GM19463 (cell line): ENCODE results near the gene CDC42BPB.
"Not testable (repeated sequence)": the region's sequence is repeated elsewhere in the genome, so short reads cannot be mapped to it uniquely, and the experiment has no call there.

Experiments used
- ATAC-seq: cut with Tn5 transposase; IDR thresholded peaks from one replicate; pipeline ENCODE4 v1.9.1; 2021; ENCODE audit warnings: mild to moderate bottlenecking, moderate library complexity; ENCODE audit not compliant: unreplicated experiment

CDC42BPB gene

DNA sequence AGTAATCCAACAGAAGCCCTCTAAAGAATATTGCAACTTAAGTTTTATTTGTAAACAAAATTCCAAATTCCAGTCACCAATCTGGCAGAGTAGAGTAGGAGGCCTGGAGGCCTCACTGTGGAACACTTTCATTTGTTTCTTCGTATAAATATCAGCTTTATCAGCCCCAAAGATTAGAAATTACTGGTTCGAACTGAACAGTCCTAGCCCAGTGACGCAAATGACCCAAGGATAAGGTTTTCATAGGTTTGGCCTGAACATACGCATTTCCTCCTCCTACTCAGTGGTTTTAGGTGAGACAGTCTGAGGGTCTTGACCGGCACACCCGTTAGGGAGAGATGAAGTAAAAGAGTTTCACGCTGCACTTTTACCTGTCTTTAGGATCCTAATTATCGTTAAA is 1.7 kb downstream of the CDC42BPB start:
- no peak for ATAC-seq

DNA sequence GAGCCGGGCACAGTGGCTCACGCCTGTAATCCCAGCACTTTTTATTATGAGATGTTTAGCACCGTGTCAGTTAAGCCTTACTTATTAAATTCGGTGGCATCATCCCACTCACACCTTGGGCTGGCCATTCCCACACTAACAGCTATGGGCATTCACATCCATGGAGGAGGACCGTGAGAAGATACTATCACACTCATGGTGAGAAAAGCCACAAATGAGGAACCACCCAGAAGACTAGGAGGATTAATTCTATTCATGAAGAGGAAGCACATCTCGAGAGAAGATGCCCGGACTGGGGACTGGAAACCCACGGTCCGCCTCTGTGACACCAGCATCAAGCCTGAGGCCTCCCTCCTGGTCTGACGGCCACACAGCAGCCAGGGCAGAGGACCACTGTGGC is 4.9 kb downstream of the CDC42BPB start:
- no peak for ATAC-seq

DNA sequence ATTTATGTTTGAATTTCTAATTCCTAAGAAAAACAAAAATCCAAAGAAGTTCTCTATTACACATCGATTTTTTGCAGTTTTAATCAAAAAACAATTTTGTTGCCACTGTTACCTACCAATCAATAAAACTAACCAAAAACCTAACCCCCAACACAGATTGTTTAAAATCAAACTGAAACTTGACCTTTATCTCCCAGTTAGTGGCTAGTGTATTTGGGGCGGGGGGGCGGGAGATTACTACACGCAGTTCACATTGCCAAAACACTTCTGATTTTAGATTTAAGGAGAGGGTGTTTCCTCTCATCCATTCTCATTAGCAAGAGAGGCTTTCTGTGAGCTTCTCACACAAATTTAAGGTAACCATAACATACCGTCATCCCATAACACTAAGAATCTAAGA is 6.4 kb downstream of the CDC42BPB start:
- ATAC-seq = no peak

- not testable (repeated sequence) for ATAC-seq
Measured at GRCh38 chr14:103047453-103047852, 9.9 kb downstream of the CDC42BPB start.

DNA sequence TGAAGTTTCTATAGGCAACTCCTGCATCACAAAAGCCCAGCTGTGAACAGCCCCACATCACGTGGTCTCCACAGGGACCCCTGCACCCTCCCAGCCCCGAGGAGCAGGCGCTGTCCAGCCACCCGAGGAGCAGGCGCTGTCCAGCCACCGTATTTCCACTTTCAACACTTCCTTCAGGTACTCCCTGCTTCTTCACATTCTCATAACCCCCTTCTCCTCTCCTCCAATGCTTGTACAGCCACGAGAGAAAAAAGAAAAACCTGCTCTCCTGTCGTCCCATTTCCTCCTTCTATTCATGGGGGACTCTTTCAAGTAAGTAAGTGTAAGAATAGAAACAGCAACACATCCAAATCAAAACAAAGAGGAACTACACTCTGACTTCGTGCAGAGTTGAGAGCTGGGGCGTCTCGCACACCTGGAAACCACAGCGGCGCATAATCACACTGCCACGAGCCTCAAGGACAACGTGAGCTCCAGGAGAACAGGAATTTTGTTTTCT is 11.9 kb downstream of the CDC42BPB start:
- no peak for ATAC-seq

DNA sequence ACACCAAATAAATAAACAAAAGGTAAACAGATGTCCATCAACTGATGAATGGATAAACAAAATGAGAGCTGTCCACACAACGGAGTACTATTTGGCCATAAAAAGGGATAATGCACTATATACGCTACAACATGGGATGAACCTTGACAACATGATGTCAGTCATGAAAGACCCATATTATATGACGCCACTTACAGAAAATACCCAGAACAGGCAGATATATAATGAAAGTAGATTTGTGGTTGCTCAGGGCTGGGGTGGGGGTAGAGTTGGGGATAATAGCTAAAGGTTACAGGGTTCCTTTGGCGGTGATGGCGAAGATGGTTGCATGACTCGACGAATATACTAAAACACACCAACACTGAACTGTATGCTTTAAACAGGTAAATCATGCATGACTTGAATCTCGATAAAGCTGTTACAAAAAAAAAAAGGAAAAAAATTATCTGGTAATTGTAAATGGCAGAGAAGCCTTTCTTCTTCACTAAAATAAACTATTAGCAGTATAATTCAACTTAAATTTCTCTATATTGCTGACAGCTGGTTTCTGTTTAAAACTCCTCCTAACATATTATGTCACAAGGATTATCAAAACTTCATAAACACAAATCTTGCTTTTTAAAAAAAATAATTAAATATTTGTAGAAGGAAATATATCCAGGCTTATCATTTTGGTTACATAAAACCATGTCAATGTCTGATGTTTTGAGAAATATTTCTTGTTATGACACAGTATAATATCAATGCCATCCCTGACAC is 13.9 kb downstream of the CDC42BPB start:
- ATAC-seq = no peak

DNA sequence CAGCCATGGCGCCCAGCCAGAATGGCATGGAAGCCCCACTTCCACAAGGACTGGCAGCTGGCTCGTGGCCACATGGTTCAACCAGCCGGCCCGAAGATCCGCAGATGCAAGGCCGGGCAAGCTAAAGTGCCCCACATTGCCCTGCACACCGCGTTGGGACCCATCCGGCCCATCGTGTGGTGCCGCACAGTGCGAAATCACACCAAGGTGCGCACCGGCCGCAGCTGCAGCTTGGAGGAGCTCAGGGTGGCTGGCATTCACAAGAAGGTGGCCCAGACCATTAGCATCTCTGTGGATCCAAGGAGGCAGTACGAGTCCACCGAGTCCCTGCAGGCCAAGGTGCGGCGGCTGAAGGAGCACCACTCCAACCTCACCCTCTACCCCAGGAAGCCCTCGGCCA is 15.9 kb downstream of the CDC42BPB start:
- ATAC-seq = no peak

GRCh38 chr14:103033681-103034096 is 23.7 kb downstream of the CDC42BPB start:
- ATAC-seq = no peak

DNA sequence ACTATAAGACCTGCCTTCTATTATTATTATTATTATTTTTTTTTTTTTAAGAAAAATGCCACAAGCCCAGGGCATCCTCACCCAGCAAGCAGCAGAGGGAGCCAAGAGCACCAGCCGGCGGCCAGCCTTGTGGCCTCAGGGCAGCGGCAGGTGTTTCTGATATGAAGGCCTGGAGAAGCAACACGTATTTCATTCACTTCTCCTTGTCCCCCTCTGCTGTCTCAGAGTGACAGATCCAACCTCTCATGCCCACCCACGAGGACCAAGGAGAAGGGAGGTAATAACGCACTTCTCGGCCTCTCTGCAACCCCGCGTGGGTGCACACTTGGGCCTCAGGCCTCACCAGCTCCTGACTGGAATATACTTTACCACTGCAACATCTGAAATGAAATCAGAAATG is 25.4 kb downstream of the CDC42BPB start:
- no peak for ATAC-seq

DNA sequence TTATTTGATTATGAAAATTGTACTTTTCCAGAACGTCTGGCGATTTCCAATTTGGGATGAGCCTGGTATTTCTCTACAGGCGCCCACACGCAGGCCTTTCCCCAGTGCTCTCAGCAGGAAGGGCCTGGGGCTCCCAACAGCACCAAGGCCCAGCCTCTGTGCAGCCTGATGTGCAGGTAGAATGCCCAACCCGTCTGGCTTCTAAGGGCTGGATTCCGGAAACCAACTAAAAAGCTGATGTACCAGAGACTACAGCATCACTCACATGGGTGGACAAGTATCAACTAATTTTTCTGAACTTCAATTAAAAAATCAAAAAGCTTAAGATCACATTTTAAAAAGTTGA is 25.8 kb downstream of the CDC42BPB start:
- no peak for ATAC-seq

- no peak for ATAC-seq
Measured at GRCh38 chr14:103030741-103031565, 26.4 kb downstream of the CDC42BPB start.

GRCh38 chr14:103029936-103030335 is 27.4 kb downstream of the CDC42BPB start:
- ATAC-seq = no peak

GRCh38 chr14:103028772-103029171 is 28.6 kb downstream of the CDC42BPB start:
- no peak for ATAC-seq

DNA sequence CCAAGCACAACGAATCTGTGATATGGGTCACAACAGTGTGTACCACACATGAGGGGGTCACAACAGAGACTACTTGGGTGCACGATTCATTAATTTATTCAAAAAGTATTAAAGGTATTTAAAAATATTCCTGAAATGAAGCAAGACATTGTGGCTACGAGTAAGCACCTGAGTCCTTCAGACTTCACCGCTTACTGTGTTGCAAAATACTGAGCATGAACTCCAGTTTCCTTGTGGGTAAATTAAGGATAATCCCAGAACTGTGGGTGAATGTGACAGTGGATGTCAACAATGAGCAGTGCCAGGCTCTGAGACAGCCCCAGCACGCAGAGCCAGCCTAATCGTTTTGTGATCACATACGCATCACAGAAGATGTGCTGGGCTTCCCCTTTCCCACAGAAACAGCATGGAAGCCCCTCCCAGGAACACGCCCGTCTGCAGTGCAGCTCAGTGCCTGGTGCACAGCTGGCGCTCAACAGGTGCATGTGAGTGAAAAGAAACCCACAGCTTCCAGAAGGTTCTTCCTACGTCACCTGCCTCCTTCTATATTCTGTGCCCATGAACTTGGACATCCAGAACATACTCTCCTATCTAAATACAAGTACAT is 29.1 kb downstream of the CDC42BPB start:
- no peak for ATAC-seq

GRCh38 chr14:103027451-103027850 is 29.9 kb downstream of the CDC42BPB start:
- no peak for ATAC-seq

- no peak for ATAC-seq
Measured at GRCh38 chr14:103026988-103027387, 30.4 kb downstream of the CDC42BPB start.

- not testable (repeated sequence) for ATAC-seq
Measured at GRCh38 chr14:103026196-103026595, 31.2 kb downstream of the CDC42BPB start.

- no peak for ATAC-seq
Measured at GRCh38 chr14:103023881-103024473, 33.4 kb downstream of the CDC42BPB start.

- ATAC-seq = no peak
Measured at GRCh38 chr14:103022685-103023044, 34.7 kb downstream of the CDC42BPB start.

GRCh38 chr14:103022002-103022684 is 35.2 kb downstream of the CDC42BPB start:
- ATAC-seq = no peak

- ATAC-seq = no peak
Measured at GRCh38 chr14:103021684-103022001, 35.7 kb downstream of the CDC42BPB start.
